ENCODE data around the gene SOCS4.

The SOCS4 gene

DNA sequence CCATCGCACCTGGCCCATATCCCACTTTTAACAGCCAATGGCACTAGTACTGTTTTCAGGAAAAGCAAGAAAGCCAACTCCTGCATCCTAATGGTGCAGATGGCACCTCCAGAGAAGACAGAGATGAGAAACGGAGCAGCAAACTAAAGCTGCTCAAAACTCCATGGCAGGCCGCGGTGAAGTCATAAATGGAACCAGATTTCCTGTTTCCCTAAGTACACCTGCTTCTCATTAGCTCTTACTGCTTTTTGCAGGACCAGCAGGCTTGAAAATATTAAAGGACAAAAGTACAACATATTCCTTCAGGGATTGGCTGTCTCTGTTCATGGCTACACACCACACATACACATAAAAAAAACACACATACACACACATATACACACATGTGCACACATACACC lies 65.3 kb downstream of the SOCS4 start:
- no peak for FAIRE-seq

- FAIRE-seq, result no peak
These were observed 67.5 kb downstream of the SOCS4 start for GRCh38 chr14:55094292-55095157.

DNA sequence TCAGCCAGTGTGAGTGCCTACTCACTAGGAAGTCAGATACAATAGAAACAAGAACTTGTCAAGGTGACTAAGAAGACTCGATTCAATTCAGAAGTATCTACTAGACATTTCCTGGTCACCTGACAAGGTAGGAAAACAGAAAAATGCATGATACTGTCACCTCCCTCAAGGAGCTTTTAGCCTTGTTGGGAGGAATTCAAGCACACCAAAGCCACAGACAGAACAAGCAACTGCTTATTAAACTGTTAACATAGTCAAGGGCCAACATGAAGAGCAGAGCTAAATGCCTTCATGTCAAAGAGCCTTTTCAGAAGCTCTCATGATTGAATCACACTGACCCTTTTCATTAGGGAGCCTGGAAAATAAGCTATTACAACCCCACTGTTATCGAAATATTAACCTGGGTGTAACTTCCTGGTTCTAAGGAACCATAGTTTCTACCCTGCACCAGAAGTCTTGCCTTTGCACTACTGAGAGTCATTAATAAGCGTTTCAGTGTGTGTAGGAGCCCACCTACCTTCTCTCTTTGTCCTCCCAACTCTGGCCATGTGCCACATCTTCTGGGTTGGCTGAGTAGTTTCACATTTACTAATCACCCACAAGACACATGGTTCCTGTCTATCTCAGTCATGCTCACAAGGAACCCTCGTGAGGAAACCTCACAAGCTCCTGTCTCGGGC lies 71.0 kb downstream of the SOCS4 start:
- no peak for FAIRE-seq

DNA sequence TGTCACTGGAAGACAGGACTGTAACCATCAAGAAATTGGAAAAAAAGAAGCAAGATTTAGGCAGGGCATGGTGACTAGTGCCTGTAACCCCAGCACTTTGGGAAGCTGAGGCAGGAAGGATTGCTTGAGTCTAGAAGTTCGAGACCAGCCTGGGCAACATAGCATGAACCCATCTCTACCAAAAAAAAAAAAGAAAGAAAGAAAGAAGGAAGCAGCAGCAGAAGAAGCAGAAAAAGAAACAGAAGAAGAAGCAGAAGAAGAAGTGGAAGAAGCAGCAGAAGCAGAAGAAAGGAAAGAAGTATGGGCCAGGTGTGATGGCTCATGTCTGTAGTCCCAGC lies 71.5 kb downstream of the SOCS4 start:
- FAIRE-seq, result no peak
